GM18519 (cell line): ENCODE results near the gene ZNF597.
"Not testable (repeated sequence)": the region's sequence is repeated elsewhere in the genome, so short reads cannot be mapped to it uniquely, and the experiment has no call there.

Experiments
- ATAC-seq: cut with Tn5 transposase; IDR thresholded peaks from one replicate; pipeline ENCODE4 v1.9.1; 2021; ENCODE audit warnings: mild to moderate bottlenecking, moderate library complexity; ENCODE audit not compliant: unreplicated experiment, low FRiP score

Gene ZNF597

GRCh38 chr16:3476409-3476808 lies 33.1 kb upstream of the ZNF597 start:
- no peak for ATAC-seq

- no peak for ATAC-seq
These were observed 32.5 kb upstream of the ZNF597 start for GRCh38 chr16:3475604-3476375.

GRCh38 chr16:3474870-3475269 lies 31.6 kb upstream of the ZNF597 start:
- not testable (repeated sequence) for ATAC-seq

GRCh38 chr16:3474136-3474779 lies 31.0 kb upstream of the ZNF597 start:
- ATAC-seq = no peak

- ATAC-seq = not testable (repeated sequence)
These were observed 30.3 kb upstream of the ZNF597 start for GRCh38 chr16:3473596-3473943.

- no peak for ATAC-seq
These were observed 29.7 kb upstream of the ZNF597 start for GRCh38 chr16:3472878-3473595.

GRCh38 chr16:3471518-3472176 lies 28.3 kb upstream of the ZNF597 start:
- ATAC-seq = no peak

- ATAC-seq = no peak
These were observed 27.4 kb upstream of the ZNF597 start for GRCh38 chr16:3470723-3471122.

- ATAC-seq = no peak
These were observed 26.4 kb upstream of the ZNF597 start for GRCh38 chr16:3469736-3470135.

- no peak for ATAC-seq
These were observed 25.2 kb upstream of the ZNF597 start for GRCh38 chr16:3468501-3468900.

- ATAC-seq = no peak
These were observed 24.6 kb upstream of the ZNF597 start for GRCh38 chr16:3467921-3468320.

GRCh38 chr16:3467182-3467581 lies 23.9 kb upstream of the ZNF597 start:
- ATAC-seq = no peak

GRCh38 chr16:3465911-3466584 lies 22.7 kb upstream of the ZNF597 start:
- no peak for ATAC-seq

GRCh38 chr16:3465301-3465700 lies 22.0 kb upstream of the ZNF597 start:
- no peak for ATAC-seq

- ATAC-seq = no peak
These were observed 17.8 kb upstream of the ZNF597 start for GRCh38 chr16:3461151-3461550.

- ATAC-seq = no peak
These were observed 17.3 kb upstream of the ZNF597 start for GRCh38 chr16:3460585-3460984.

GRCh38 chr16:3460121-3460520 lies 16.8 kb upstream of the ZNF597 start:
- ATAC-seq = no peak

- no peak for ATAC-seq
These were observed 16.2 kb upstream of the ZNF597 start for GRCh38 chr16:3459401-3460090.

- ATAC-seq = no peak
These were observed 15.6 kb upstream of the ZNF597 start for GRCh38 chr16:3458852-3459361.
